Measurements from ENCODE around the gene ZBTB45.

DNA sequence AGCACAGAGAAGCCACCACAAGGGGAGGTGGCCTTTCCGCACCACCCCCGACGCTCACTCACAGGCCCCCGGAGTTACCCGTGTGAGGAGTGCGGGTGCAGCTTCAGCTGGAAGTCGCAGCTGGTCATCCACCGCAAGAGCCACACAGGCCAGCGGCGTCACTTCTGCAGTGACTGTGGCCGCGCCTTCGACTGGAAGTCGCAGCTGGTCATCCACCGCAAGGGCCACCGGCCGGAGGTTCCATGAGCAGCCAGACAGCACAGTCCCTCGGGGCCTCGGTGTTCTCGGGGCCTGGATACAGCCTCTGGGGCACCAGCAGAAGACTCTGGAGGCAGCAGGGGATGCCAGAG lies 39.2 kb downstream of the ZBTB45 start:
- TF ChIP-seq, protein P1, sequence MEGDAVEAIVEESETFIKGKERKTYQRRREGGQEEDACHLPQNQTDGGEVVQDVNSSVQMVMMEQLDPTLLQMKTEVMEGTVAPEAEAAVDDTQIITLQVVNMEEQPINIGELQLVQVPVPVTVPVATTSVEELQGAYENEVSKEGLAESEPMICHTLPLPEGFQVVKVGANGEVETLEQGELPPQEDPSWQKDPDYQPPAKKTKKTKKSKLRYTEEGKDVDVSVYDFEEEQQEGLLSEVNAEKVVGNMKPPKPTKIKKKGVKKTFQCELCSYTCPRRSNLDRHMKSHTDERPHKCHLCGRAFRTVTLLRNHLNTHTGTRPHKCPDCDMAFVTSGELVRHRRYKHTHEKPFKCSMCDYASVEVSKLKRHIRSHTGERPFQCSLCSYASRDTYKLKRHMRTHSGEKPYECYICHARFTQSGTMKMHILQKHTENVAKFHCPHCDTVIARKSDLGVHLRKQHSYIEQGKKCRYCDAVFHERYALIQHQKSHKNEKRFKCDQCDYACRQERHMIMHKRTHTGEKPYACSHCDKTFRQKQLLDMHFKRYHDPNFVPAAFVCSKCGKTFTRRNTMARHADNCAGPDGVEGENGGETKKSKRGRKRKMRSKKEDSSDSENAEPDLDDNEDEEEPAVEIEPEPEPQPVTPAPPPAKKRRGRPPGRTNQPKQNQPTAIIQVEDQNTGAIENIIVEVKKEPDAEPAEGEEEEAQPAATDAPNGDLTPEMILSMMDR (IDR thresholded peaks at IDR 0.05) = no peak
- no peak for TF ChIP-seq POLR2A (IDR thresholded peaks at IDR 0.05)
